ENCODE data around the gene FREM1.

The FREM1 gene

DNA sequence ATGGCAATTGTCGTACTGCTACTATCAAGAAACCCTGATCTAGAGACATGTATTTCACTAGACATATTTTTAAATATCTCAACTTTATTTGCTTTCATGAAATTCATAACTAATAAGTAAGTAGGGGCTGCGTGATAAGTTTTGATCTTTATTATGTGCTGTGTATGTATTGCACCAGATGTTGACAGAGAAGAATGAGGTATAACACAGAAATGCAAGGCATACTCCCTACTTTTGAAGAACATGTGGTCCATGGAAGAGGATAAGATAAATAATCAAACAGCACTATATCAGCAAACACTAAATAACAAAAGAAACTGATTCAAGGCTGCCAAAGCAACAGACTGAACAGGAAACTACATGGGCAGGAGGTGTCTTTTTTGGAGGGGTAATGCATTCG lies 60.9 kb downstream of the FREM1 start:
- no peak for DNase-seq
- H3K27me3 ChIP-seq (replicated peaks; ENCODE audit: control insufficient read depth, insufficient read depth, low read length, poor library complexity, severe bottlenecking) = no peaks in the 10 kb centered on the region

DNA sequence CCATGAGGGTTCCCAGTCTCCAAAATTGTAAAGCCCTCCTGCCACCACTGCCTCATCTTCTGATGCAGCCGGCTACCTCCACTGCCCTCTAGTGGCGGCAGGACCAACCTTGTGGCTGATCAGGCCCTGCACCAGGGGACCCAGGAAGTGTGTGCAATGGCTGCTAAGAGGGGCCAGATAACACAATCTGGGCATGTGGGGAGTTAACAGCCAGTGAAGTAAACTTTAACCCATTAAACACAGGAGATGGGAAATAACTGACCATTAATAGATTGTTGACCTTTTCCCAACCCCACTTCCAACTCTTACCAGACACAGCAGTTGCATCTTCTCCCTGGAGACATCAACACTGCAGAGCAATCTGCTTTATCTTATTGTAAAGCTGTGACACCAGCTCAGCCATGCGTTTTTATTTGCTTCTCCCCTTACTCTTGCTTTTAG lies 63.3 kb downstream of the FREM1 start:
- Histone ChIP-seq H3K4me1 (ENCODE audit: control insufficient read depth, insufficient read depth, low read length, poor library complexity, severe bottlenecking) (no peaks in the 10 kb centered on the region), H3K27me3 (replicated peaks; ENCODE audit: control insufficient read depth, insufficient read depth, low read length, poor library complexity, severe bottlenecking) (no peaks in the 10 kb centered on the region), H3K9me3 (ENCODE audit: control insufficient read depth, low read length) (no peaks in the 10 kb centered on the region), H3K36me3 (ENCODE audit: control insufficient read depth, insufficient read depth, low read length) (no peaks in the 10 kb centered on the region), H3K4me3 (ENCODE audit: insufficient read depth, low read depth, low read length, poor library complexity, severe bottlenecking) (no peak overlapping the region), H3K27ac (ENCODE audit: insufficient read depth, low read length, poor library complexity, severe bottlenecking) (no peak overlapping the region)
- peak in 1 of 3 donors; percentile 0 for DNase-seq

More for the DNA sequence above, 60.9 kb downstream of the FREM1 start:
- no peak overlapping the region for H3K27ac ChIP-seq (ENCODE audit: insufficient read depth, low read length, poor library complexity, severe bottlenecking)
- H3K4me1 ChIP-seq (ENCODE audit: control insufficient read depth, insufficient read depth, low read length, poor library complexity, severe bottlenecking) = no peaks in the 10 kb centered on the region
- H3K4me3 ChIP-seq (ENCODE audit: insufficient read depth, low read depth, low read length, poor library complexity, severe bottlenecking) = no peak overlapping the region
- H3K9me3 ChIP-seq (ENCODE audit: control insufficient read depth, low read length) = no peaks in the 10 kb centered on the region
- no peaks in the 10 kb centered on the region for H3K36me3 ChIP-seq (ENCODE audit: control insufficient read depth, insufficient read depth, low read length)

DNA sequence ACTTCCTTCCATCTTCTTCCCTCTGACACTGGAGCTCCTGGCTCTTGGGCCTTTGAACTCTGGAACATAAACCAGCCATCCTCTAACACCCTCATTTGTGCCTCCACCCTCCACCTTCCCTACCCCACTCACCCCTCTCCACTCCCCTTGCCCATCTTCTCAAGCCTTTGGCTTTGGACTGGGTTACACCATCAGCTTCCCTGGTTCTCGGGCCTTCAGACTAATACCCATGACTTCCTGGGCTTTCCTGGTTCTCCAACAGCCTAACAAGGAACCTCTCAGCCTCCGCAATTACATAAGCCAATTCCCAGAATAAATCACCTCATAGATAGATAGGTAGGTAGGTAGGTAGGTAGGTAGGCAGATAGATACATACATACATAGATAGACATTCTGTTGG lies 67.1 kb downstream of the FREM1 start:
- Histone ChIP-seq H3K27me3 (replicated peaks; ENCODE audit: control insufficient read depth, insufficient read depth, low read length, poor library complexity, severe bottlenecking) (no peaks in the 10 kb centered on the region), H3K4me1 (ENCODE audit: control insufficient read depth, insufficient read depth, low read length, poor library complexity, severe bottlenecking) (no peaks in the 10 kb centered on the region), H3K27ac (ENCODE audit: insufficient read depth, low read length, poor library complexity, severe bottlenecking) (no peak overlapping the region), H3K4me3 (ENCODE audit: insufficient read depth, low read depth, low read length, poor library complexity, severe bottlenecking) (no peak overlapping the region), H3K9me3 (ENCODE audit: control insufficient read depth, low read length) (no peaks in the 10 kb centered on the region), H3K36me3 (ENCODE audit: control insufficient read depth, insufficient read depth, low read length) (no peaks in the 10 kb centered on the region)
- no peak for DNase-seq

DNA sequence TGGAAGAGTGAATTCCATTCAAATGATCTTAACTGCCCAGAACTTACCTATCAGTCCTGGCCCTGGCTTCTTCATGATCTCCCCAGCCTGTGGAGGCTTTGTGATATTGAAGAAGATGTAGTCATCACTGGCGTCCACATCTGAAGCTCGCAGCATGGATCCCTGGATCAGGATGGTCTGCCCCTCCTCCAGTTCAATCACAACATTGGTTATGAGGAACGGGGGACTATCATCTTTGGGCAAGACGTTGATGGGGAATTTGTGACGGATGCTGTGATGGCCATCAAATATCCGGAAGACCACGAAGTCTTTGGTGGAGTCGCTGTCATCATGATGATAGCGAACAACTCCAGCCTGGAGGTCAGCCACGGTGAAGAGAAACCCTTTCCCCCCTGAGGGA lies 68.0 kb downstream of the FREM1 start:
- Histone ChIP-seq H3K36me3 (ENCODE audit: control insufficient read depth, insufficient read depth, low read length) (no peaks in the 10 kb centered on the region), H3K4me1 (ENCODE audit: control insufficient read depth, insufficient read depth, low read length, poor library complexity, severe bottlenecking) (no peaks in the 10 kb centered on the region), H3K4me3 (ENCODE audit: insufficient read depth, low read depth, low read length, poor library complexity, severe bottlenecking) (no peak overlapping the region), H3K27me3 (replicated peaks; ENCODE audit: control insufficient read depth, insufficient read depth, low read length, poor library complexity, severe bottlenecking) (no peaks in the 10 kb centered on the region), H3K9me3 (ENCODE audit: control insufficient read depth, low read length) (no peaks in the 10 kb centered on the region), H3K27ac (ENCODE audit: insufficient read depth, low read length, poor library complexity, severe bottlenecking) (no peak overlapping the region)
- no peak for DNase-seq

DNA sequence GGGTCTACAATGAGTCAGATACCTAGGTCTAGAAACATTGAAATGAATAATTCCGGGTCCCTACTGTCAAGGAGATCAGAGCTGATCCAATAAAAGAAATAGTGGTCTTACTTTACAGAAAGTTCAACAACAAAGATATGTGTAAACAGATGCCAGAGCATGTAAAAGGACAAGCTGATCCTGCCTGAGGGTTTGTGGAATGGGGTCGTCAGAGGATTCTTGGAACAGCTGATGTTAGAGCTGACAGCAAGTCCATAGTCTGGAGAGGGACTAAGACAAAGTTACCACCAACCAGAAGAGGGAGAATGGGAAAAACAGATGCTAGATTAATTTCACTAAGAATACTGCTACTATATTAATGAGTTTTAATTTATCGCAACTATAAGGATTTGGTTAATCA lies 71.5 kb downstream of the FREM1 start:
- Histone ChIP-seq H3K4me1 (ENCODE audit: control insufficient read depth, insufficient read depth, low read length, poor library complexity, severe bottlenecking) (no peaks in the 10 kb centered on the region), H3K36me3 (ENCODE audit: control insufficient read depth, insufficient read depth, low read length) (no peaks in the 10 kb centered on the region), H3K9me3 (ENCODE audit: control insufficient read depth, low read length) (no peaks in the 10 kb centered on the region), H3K27me3 (replicated peaks; ENCODE audit: control insufficient read depth, insufficient read depth, low read length, poor library complexity, severe bottlenecking) (no peaks in the 10 kb centered on the region), H3K4me3 (ENCODE audit: insufficient read depth, low read depth, low read length, poor library complexity, severe bottlenecking) (no peak overlapping the region), H3K27ac (ENCODE audit: insufficient read depth, low read length, poor library complexity, severe bottlenecking) (no peak overlapping the region)
- no peak for DNase-seq

DNA sequence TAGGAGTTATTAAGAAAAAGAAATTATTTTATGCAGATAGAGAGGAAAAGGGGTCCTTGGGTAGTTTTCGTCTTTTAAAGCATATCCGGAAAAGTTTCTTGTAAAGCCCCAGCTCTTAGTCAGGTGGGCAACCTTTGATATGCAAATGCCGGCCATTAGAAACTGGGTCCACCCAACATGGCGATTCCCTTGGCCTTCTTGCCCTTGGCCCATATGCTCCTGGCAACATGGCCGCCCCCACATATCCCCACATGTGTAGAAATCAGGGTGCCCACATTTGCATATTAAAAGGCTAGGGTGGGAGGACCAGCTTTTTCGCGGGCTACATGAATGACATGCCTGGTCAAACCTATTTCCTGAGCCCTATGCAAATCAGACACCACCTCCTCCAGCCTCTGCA lies 73.3 kb downstream of the FREM1 start:
- Histone ChIP-seq H3K9me3 (ENCODE audit: control insufficient read depth, low read length) (no peaks in the 10 kb centered on the region), H3K27ac (ENCODE audit: insufficient read depth, low read length, poor library complexity, severe bottlenecking) (no peak overlapping the region)

DNA sequence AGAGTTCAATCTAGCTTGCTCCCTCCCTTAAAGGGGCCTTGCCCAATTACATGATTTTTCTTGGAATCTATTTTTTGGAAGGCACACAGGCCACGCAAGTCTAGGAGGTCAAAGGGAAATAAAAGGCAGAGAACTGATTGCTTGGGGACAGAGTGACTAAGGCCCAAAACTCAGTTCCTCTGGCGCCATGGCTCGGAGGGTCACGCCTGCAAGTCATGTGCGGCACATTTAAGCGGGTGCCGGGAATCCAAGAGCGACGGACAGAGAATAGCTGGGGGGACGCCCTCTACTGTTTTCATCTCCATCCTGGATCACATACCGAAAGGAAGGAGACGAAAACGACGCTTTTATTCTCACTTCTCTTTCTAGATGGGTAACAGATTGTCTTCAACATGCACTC lies 78.6 kb downstream of the FREM1 start:
- Histone ChIP-seq H3K4me1 (ENCODE audit: control insufficient read depth, insufficient read depth, low read length, poor library complexity, severe bottlenecking) (no peaks in the 10 kb centered on the region), H3K9me3 (ENCODE audit: control insufficient read depth, low read length) (no peaks in the 10 kb centered on the region), H3K4me3 (ENCODE audit: insufficient read depth, low read depth, low read length, poor library complexity, severe bottlenecking) (no peak overlapping the region), H3K27me3 (replicated peaks; ENCODE audit: control insufficient read depth, insufficient read depth, low read length, poor library complexity, severe bottlenecking) (no peaks in the 10 kb centered on the region), H3K27ac (ENCODE audit: insufficient read depth, low read length, poor library complexity, severe bottlenecking) (no peak overlapping the region), H3K36me3 (ENCODE audit: control insufficient read depth, insufficient read depth, low read length) (no peaks in the 10 kb centered on the region)
- DNase-seq = no peak

More for the DNA sequence above, 73.3 kb downstream of the FREM1 start:
- Histone ChIP-seq H3K4me1 (ENCODE audit: control insufficient read depth, insufficient read depth, low read length, poor library complexity, severe bottlenecking) (no peaks in the 10 kb centered on the region), H3K36me3 (ENCODE audit: control insufficient read depth, insufficient read depth, low read length) (no peaks in the 10 kb centered on the region), H3K27me3 (replicated peaks; ENCODE audit: control insufficient read depth, insufficient read depth, low read length, poor library complexity, severe bottlenecking) (no peaks in the 10 kb centered on the region), H3K4me3 (ENCODE audit: insufficient read depth, low read depth, low read length, poor library complexity, severe bottlenecking) (no peak overlapping the region)
- no peak for DNase-seq

DNA sequence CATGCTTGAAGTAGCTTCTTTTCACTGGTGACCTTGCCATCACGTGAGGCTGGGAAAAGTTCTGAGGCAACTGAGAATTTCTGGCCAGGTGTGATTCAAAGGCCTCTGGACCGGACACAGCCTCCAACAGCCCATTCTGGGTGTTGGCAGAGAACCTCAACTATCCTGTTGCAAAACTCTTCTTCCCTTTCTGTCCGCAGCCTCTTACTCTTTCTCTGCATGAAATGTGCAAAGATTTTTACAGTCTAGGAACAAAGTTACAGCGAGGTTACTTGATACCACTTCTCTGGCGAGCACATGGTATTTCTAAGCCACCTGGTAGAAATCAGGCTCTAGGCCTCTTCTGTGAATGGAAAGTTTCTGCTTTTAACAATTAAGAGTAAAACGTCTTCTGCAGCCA lies 79.2 kb downstream of the FREM1 start:
- Histone ChIP-seq H3K36me3 (ENCODE audit: control insufficient read depth, insufficient read depth, low read length) (no peaks in the 10 kb centered on the region), H3K27ac (ENCODE audit: insufficient read depth, low read length, poor library complexity, severe bottlenecking) (no peak overlapping the region), H3K4me1 (ENCODE audit: control insufficient read depth, insufficient read depth, low read length, poor library complexity, severe bottlenecking) (no peaks in the 10 kb centered on the region), H3K9me3 (ENCODE audit: control insufficient read depth, low read length) (no peaks in the 10 kb centered on the region), H3K4me3 (ENCODE audit: insufficient read depth, low read depth, low read length, poor library complexity, severe bottlenecking) (no peak overlapping the region), H3K27me3 (replicated peaks; ENCODE audit: control insufficient read depth, insufficient read depth, low read length, poor library complexity, severe bottlenecking) (no peaks in the 10 kb centered on the region)
- DNase-seq = no peak

DNA sequence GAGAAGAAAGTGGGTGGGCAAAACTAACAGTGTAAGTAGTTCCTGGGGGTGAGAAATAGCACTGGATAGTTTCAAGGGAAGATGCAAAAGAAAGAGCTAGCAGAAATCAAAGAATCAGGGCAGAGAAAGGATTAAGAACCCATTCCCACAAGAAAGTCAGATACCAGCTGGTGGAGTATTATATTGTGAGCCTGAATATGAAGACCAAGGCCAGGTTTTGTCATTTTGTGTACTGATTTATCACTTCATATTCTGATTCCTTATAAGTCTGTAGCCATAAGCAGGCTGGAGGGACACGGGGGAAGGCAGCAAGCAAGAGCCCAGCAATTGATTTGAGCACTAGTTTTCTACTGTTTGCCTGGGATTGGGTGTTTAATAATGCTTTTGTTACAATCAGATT lies 80.2 kb downstream of the FREM1 start:
- Histone ChIP-seq H3K4me3 (ENCODE audit: insufficient read depth, low read depth, low read length, poor library complexity, severe bottlenecking) (no peak overlapping the region), H3K27me3 (replicated peaks; ENCODE audit: control insufficient read depth, insufficient read depth, low read length, poor library complexity, severe bottlenecking) (no peaks in the 10 kb centered on the region), H3K9me3 (ENCODE audit: control insufficient read depth, low read length) (no peaks in the 10 kb centered on the region), H3K4me1 (ENCODE audit: control insufficient read depth, insufficient read depth, low read length, poor library complexity, severe bottlenecking) (no peaks in the 10 kb centered on the region), H3K27ac (ENCODE audit: insufficient read depth, low read length, poor library complexity, severe bottlenecking) (no peak overlapping the region), H3K36me3 (ENCODE audit: control insufficient read depth, insufficient read depth, low read length) (no peaks in the 10 kb centered on the region)
- DNase-seq = no peak

DNA sequence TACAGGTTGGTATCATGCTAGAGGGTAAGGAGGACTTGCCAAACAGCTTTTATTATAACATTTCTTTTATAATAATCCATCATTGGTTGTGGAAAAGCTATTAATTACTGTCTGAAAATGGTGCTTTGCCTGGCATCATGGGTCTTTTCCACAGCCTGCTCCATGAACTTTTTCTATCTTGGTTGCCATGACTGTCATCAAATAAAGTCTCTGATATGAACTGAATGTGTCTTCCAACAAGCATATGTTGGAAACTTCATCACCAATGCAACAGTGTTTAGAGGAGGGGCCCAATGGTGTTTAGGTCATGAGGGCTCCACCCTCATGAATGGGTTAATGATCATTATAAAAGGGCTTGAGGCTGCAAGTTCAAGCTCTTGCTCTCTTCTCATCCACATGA lies 81.0 kb downstream of the FREM1 start:
- Histone ChIP-seq H3K4me1 (ENCODE audit: control insufficient read depth, insufficient read depth, low read length, poor library complexity, severe bottlenecking) (no peaks in the 10 kb centered on the region), H3K27ac (ENCODE audit: insufficient read depth, low read length, poor library complexity, severe bottlenecking) (no peak overlapping the region), H3K27me3 (replicated peaks; ENCODE audit: control insufficient read depth, insufficient read depth, low read length, poor library complexity, severe bottlenecking) (no peaks in the 10 kb centered on the region), H3K9me3 (ENCODE audit: control insufficient read depth, low read length) (no peaks in the 10 kb centered on the region), H3K4me3 (ENCODE audit: insufficient read depth, low read depth, low read length, poor library complexity, severe bottlenecking) (no peak overlapping the region), H3K36me3 (ENCODE audit: control insufficient read depth, insufficient read depth, low read length) (no peaks in the 10 kb centered on the region)
- no peak for DNase-seq

DNA sequence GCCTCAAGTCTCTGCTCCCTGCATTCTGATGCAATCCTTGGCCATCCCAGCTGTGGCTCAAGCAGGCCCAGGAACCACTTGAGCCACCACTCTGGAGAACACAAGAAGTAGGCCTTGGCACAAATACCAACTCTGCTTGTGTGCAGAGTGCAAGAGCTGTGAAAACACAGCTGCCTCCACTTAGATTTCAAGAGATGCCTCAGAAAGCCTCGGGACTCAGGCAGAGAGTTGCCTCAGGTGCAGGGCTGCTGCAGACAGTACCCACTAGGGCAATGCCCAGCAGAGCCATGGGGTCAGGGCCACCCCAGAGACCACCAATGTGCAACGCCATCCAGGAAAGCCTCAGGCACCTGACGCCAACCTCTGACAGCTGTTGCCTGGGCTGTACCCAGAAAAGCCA lies 82.4 kb downstream of the FREM1 start:
- no peak overlapping the region for H3K27ac ChIP-seq (ENCODE audit: insufficient read depth, low read length, poor library complexity, severe bottlenecking)
- no peak overlapping the region for H3K4me3 ChIP-seq (ENCODE audit: insufficient read depth, low read depth, low read length, poor library complexity, severe bottlenecking)
- no peaks in the 10 kb centered on the region for H3K4me1 ChIP-seq (ENCODE audit: control insufficient read depth, insufficient read depth, low read length, poor library complexity, severe bottlenecking)
- no peak for DNase-seq
- no peaks in the 10 kb centered on the region for H3K9me3 ChIP-seq (ENCODE audit: control insufficient read depth, low read length)
- no peaks in the 10 kb centered on the region for H3K36me3 ChIP-seq (ENCODE audit: control insufficient read depth, insufficient read depth, low read length)
- no peaks in the 10 kb centered on the region for H3K27me3 ChIP-seq (replicated peaks; ENCODE audit: control insufficient read depth, insufficient read depth, low read length, poor library complexity, severe bottlenecking)
